NCI-H460 (cell line): ENCODE data around the gene CAPG. TPM values are rescaled to one million over a fixed set of nuclear protein-coding genes. Genes with fewer than 3 reads are reported as not detected.

Experiments
- DNase-seq: peaks from one replicate; pipeline ENCODE4 v3.0.0-alpha.2; 2016; ENCODE audit warnings: low read depth; ENCODE audit errors: extremely low read depth
- total RNA-seq: library from RNA; depleted of rRNA; stranded (reverse); fragments of >200 nt; shearing (Covaris generic); gene quantifications from 2 replicates; pipeline ENCODE4 v1.2.3, GENCODE V29; 2014

CAPG gene
- total RNA-seq, 1 experiment from 2014 or later, result 95.2 TPM

- no peak for DNase-seq
Observed at GRCh38 chr2:85439025-85439472, 28.9 kb upstream of the CAPG start.

GRCh38 chr2:85438201-85439024, 28.2 kb upstream of the CAPG start:
- DNase-seq, result no peak

GRCh38 chr2:85437488-85438200, 27.5 kb upstream of the CAPG start:
- peak; percentile 90 for DNase-seq

- DNase-seq, result no peak
Observed at GRCh38 chr2:85436836-85437487, 26.8 kb upstream of the CAPG start.

- no peak for DNase-seq
Observed at GRCh38 chr2:85435981-85436835, 26.0 kb upstream of the CAPG start.

- DNase-seq, result no peak
Observed at GRCh38 chr2:85435220-85435958, 25.2 kb upstream of the CAPG start.

- no peak for DNase-seq
Observed at GRCh38 chr2:85434696-85435095, 24.5 kb upstream of the CAPG start.

- no peak for DNase-seq
Observed at GRCh38 chr2:85433511-85434089, 23.4 kb upstream of the CAPG start.

GRCh38 chr2:85431570-85432205, 21.5 kb upstream of the CAPG start:
- no peak for DNase-seq

GRCh38 chr2:85430752-85431569, 20.8 kb upstream of the CAPG start:
- DNase-seq, result no peak

GRCh38 chr2:85429924-85430289, 19.7 kb upstream of the CAPG start:
- DNase-seq, result no peak

- DNase-seq, result no peak
Observed at GRCh38 chr2:85429213-85429923, 19.2 kb upstream of the CAPG start.

GRCh38 chr2:85428343-85428881, 18.2 kb upstream of the CAPG start:
- no peak for DNase-seq

GRCh38 chr2:85427300-85427835, 17.2 kb upstream of the CAPG start:
- DNase-seq, result no peak

GRCh38 chr2:85425588-85425987, 15.4 kb upstream of the CAPG start:
- no peak for DNase-seq

- DNase-seq, result no peak
Observed at GRCh38 chr2:85423525-85423924, 13.4 kb upstream of the CAPG start.

- DNase-seq, result no peak
Observed at GRCh38 chr2:85422072-85422457, 11.9 kb upstream of the CAPG start.
